Measurements from ENCODE around the gene ZNF846.
"Not testable (repeated sequence)": the region's sequence is repeated elsewhere in the genome, so short reads cannot be mapped to it uniquely, and the experiment has no call there.

The ZNF846 gene

GRCh38 chr19:9782338-9782737 lies 13.8 kb upstream of the ZNF846 start:
- DNase-seq, result no peak

DNA sequence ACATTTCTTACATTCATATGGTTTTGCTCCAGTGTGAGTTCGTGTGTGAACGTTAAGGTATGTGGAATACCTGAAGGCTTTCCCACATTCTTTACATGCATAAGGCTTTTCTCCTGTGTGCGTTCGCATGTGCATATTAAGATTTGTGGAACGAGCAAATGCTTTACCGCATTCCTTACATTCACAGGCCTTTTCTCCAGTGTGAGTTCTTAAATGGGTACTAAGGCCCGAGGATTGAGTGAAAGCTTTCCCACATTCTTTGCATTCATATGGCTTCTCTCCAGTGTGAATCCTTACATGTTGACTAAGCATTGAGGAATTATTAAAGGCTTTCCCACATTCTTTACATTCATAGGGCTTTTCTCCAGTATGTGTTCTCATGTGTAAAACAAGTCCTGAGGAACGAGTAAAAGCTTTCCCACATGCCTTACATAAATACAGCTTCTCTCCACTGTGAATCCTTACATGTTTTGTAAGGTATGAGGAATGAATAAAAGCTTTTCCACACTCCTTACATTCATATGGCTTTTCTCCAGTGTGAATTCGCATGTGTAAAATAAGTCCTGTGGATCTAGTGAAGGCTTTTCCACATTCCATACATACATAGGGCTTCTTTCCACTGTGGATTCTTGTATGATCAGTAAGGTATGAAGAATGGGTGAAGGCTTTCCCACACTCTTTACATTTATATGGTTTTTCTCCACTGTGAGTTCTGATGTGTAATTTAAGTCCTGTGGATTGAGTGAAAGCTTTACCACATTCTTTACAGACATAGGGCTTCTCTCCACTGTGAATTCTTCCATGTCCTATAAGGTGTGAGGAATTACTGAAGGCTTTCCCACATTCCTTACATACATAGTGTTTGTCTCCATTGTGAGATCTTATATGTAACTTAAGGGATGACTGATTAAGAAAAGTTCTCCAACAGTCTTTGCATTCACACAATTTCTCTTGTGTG lies 10.7 kb downstream of the ZNF846 start:
- no peak for DNase-seq

DNA sequence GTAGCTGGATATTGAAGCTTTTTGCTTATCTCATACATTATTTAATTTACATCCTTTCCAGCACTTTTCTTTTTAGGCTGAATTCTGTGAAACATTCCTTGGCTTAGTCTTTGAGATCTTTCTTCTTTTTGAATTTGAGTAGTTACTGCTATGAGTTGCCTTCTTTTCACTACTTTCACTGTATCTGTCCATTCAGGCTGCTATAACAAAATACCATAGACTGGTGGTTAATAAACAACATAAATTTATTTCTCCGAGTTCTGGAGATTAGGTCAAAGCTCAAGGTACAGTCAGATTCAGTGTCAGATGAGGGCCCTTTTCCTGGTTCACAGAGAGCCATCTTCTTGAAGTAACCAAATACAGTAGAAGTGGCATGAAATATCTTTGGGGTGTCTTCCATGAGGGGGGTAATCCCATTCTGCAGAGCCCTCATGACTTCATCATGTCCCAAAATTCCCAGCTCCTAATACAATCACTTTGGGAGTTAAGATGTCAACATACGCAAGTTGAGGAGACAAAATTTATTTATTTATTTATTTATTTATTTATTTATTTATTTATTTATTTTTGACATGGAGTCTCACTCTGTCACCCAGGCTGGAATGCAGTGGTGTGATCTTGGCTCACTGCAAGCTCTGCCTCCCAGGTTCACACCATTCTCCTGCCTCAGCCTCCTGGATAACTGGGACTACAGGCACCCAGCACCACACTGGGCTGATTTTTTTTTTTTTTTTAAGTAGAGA lies 15.7 kb downstream of the ZNF846 start:
- DNase-seq, result no peak

DNA sequence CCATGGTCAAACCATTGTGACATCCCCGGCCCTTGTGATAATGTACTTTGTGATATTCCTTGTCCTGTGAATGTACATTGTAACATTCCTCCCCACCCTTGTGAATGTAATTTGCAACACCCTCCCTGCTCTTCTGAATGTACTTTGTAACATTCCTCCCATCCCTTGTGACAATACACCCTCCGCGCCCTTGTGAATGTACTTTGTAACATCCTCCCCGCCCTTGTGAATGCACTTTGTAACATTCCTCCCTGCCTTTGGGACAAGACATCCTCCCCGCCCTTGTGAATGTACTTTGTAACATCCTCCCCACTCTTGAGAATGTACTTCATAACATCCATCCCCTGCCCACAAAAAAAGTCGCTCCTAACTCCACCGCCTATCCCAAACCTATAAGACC lies 17.1 kb downstream of the ZNF846 start:
- DNase-seq, result no peak

DNA sequence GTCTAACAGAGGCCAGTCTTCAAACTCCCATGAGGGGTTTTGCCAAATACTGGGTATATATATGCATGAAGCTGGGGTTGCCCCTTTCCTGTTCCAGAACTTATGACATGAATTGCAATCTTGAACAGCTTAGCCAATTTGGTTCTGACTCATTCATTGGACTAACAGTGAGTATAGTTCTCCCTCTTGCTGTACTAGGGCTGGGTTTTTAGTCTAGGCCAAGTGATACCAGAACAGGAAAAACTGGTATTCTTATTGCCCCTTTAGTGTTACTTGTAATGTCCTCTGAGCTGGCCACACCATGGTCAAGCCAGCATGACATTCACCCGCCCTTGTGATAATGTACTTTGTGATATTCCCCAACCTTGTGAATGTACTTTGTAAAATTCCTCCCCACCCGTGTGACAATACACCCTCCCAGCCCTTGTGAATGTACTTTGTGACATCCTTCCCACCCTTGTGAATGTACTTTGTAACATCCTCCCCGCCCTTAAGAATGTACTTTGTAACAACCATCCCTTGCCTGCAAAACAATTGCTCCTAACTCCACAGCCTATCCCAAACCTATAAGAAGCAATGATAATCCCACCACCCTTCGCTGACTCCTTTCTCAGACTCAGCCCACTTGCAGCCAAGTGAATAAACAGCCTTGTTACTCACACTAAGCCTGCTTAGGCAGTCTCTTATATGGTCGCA lies 26.9 kb downstream of the ZNF846 start:
- DNase-seq, result no peak

DNA sequence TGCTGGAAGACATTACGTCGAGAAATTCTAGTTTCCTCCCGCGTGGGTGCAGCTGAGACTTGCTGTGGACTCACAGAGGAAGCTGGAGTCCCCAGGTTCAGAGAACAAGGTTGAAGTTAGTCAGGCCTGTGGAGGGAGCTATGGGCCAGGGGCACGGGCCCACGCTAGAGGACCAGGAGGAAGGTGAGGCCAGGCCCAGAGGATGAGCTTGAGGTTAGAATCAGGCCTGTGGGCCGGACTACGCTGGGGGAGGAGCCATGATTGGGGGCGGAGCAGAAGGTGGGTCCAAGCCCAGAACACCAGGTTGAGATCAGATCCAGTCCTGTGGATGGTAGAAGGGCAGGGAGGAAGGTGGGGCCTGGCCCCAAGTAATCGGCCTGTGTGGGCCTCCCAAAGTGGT lies 32.6 kb downstream of the ZNF846 start:
- no peak for DNase-seq

DNA sequence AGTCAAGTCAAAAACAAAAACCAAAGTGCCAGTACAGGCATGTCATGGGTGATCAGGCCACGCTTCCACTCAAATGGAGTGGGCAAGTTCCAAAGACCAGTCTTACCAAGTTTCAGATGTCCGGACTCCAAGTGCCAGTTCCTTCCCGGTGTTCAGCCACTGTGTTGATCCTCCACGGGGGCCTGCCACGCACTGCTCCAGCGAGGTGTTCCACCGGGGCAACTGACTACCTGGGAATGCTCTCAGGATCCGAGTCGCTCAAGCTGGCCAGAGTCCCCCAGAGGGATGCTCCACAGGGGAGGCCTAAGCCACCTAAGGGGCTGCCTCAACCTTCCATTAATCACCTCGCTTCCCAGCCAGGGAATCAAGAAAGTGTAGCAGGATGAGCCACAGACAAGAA lies 38.5 kb downstream of the ZNF846 start:
- not testable (repeated sequence) for DNase-seq

DNA sequence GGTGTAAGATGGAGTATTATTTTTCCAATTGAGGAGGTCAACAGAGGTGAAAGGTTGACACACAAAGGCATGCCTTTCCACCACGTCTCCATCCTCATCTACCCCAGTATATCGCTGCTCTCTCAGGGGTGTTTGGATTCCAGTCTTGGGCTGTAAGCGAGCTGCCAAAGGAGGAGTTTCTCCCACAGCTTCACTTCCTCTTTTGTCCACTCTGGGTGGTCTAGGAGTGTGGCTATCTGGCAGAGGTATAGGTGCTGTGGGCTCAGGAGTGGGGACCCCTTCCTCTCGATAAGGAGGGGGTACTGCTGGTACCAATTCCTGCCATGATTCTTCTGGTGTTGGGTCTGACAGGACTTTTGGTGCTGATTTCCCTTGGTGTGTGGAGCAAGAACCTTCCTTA lies 39.4 kb downstream of the ZNF846 start:
- no peak for DNase-seq

DNA sequence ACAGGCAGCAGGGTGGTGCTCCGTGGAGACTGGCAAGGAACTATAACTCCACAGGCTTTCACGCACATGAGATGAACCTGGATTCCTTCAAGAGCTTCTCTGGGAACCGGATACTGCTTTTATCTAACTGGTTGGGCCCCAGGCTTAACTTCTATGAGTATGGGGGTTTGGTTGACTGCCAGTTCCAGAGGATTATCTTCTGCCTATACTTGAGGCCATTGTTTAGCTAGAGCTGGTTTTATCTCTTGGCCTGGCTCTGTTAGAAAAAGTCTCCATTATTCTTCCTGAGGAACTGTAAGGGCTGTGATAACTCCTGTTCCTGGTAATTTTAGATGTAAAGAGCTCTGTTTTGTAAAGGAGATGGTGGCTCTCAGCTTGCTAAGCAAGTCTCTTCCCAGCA lies 40.9 kb downstream of the ZNF846 start:
- no peak for DNase-seq

DNA sequence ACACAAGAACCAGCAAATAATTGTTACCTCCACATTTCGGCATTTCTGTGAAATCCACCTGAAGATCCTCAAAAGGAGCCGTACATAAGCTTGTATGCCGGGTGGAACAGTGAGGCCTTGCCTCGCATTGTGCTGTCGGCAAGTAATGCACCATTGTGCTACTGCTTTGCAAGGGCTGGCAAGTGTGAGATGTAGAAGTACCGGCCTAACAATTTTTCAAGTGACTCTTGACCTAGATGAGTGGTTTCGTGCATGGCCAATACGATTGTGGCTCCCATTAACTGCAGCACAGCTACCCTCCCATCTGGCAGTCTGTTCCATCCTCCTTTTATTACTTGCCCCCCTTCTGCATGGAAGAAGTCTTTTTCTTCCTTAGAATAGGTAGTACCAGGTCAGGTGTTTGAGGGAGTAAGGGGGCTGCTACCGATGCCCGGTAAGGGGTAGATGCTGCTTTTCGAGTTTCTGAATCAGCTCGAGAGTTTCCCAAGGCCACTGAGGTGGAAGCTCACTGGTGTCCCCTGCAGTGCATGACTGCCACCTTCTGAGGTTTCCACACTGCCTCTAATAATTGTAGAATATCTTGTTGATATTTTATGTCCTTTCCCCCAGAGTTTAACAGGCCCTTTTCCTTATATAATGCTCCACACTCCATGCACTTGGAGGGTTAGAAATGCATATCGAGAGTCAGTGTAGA lies 42.9 kb downstream of the ZNF846 start:
- not testable (repeated sequence) for DNase-seq

DNA sequence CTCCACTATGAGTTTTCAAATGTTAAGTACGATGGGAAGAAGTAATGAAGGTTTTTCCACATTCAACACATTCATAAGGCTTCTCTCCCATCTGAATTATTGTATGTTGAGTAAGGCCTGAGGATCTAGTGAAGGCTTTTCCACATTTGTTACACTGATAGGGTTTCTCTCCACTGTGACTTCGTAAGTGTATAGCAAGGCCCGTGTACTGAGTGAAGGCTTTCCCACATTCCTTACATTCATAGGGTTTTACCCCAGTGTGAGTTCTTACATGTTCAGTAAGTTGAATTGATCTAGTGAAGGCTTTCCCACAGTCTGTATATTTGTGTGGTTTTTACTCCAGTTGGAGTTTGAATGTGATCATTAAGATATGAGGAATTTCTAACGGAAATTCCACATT lies 44.4 kb downstream of the ZNF846 start:
- DNase-seq, result no peak

GRCh38 chr19:9721861-9722260 lies 46.7 kb downstream of the ZNF846 start:
- DNase-seq, result peak in 1 of 2 experiments; percentile 4

DNA sequence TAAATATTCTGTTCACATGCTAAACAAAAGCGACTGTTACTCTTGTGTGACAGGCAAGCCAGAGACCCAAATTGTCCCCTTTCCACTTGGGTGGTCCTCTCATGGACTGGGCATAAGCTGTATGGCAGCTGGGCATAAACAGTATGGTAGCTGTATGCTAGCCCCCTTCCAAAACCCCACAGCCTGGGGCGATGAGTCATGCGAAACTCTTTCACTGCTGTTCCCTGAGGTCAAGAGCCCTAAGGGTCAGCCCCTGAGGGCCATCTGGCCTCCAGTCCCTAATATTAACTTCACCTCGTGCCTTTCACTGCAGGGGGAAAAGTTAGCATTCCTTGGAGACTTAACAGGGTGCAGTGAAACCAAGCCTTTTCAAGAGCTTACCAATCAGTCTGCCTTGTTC lies 48.0 kb downstream of the ZNF846 start:
- no peak for DNase-seq

GRCh38 chr19:9711815-9712214 lies 56.7 kb downstream of the ZNF846 start:
- DNase-seq, result no peak

DNA sequence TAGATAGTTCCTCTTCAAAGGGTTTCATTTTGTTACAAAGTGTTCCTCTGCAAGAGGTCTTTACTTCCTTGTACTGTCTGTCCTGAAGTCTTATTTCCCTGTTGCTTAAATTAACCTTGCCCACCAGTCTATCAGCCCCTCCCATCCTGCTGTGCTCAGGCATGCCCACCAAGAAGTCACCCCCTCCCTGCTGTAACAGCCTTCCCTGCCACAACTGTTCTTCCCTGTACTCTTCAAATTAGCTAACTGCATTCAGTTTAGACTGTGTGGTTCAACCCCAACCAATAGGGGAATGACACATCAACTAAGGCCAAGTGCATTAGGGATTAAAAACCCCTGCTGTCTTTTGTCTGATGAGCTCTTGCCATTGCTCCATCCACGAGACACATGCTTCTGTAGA lies 59.2 kb downstream of the ZNF846 start:
- no peak for DNase-seq

DNA sequence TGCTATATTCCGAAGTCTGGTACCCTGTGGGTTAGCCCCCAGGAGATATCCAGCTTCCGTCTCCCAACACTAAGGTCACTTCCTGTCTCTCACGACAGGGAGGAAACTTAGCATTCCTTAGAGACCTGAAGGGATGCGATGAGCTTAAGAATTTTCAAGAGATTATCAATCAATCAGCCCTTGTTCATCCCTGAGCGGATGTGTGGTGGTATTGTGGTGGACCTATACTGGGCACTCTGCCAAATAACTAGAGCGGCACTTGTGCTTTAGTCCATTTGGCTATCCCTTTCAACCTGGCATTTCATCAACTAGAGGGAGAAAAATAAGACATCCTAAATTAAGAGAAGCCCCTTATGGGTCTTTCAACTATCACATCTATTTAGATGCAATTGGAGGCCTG lies 62.7 kb downstream of the ZNF846 start:
- DNase-seq, result no peak

GRCh38 chr19:9702186-9702585 lies 66.4 kb downstream of the ZNF846 start:
- DNase-seq, result no peak

All from NCI-H526 (cell line).